Osteocyte (in vitro differentiated cells): ENCODE data around the gene ANKRD39. TPM values are rescaled to one million over a fixed set of nuclear protein-coding genes. Genes with fewer than 3 reads are reported as not detected.

Source experiments
- DNase-seq: peaks from one replicate; pipeline ENCODE4 v3.0.0; 2021; ENCODE audit warnings: mixed read lengths; ENCODE audit not compliant: unreplicated experiment; ENCODE audit errors: extremely low spot score
- H3K27ac Mint-ChIP-seq: one replicate; pipeline ENCODE4 v1.8.0; 2021; ENCODE audit warnings: mild to moderate bottlenecking, mixed read lengths; ENCODE audit not compliant: unreplicated experiment
- H3K27me3 Mint-ChIP-seq: one replicate; pipeline ENCODE4 v1.8.0; 2021; ENCODE audit warnings: mixed read lengths; ENCODE audit not compliant: unreplicated experiment
- H3K36me3 Mint-ChIP-seq: one replicate; pipeline ENCODE4 v1.8.0; 2021; ENCODE audit warnings: mixed read lengths; ENCODE audit not compliant: unreplicated experiment
- H3K4me1 Mint-ChIP-seq: one replicate; pipeline ENCODE4 v1.8.0; 2021; ENCODE audit warnings: mixed read lengths; ENCODE audit not compliant: unreplicated experiment
- H3K4me3 Mint-ChIP-seq: one replicate; pipeline ENCODE4 v1.8.0; 2021; ENCODE audit warnings: mild to moderate bottlenecking, moderate library complexity, mixed read lengths; ENCODE audit not compliant: unreplicated experiment
- H3K9me3 Mint-ChIP-seq: one replicate; pipeline ENCODE4 v1.8.0; 2021; ENCODE audit warnings: mixed read lengths; ENCODE audit not compliant: unreplicated experiment
- total RNA-seq: library from RNA; stranded (reverse); gene quantifications from 2 replicates; pipeline ENCODE4 v1.2.1, GENCODE V29; 2021
- TF ChIP-seq, protein P1 (sequence below): fragments of 200-600 bp; sonication (generic); IDR thresholded peaks from 2 replicates; pipeline ENCODE4 v1.5.0; 2021; ENCODE audit warnings: antibody characterized with exemption, mild to moderate bottlenecking, moderate library complexity

The ANKRD39 gene
- total RNA-seq, 1 donor from 2014 or later = 12.4 TPM

DNA sequence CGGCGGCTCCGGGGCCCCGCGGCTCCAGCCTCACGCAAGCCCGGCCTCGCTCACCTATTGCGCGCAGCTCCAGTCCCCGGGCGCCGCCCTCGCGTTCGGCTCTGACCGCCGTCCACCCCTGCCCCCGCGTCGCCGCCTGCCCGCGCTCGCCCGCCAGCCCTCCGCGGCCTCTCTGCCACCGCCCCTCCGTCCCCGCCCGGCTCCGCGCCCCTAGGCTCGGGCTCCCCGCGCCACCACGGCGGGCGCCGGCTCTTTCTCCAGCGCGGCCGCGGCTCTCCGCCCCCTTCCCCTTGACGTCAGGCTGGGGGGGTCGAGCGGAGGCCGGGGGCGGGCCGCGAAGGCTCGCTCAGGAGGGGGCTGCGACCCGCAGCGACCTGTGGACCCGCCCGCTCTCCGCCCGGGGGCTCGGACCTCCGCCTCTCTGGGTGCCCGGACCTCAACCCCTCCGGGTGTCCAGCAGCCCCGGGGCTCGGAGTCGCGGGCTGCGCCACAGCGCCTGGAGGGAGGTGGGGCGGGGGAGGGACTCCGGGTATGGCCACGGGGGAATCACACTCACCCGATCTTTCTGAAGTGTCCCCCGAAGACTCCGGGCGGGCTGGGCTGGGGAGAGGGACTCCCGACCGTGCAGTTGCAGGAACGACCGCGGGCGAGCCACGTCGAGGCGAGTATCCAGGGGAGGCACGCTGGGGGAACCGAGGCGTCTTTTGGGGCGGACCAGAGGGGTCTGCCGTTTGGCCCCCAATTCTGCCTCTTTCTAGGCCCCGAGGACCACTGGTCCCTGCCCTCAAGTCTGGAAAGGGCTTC, 12.2 kb upstream of the ANKRD39 start, which contains the start of gene SEMA4C:
TSS of gene SEMA4C (minus strand) at position 259 of the 804 bp plus-strand sequence. CDS start 2,194 bp downstream, outside the sequence.
- H3K36me3 Mint-ChIP-seq = peaks cover 8% of the 10 kb centered on the region
- H3K27me3 Mint-ChIP-seq = no peaks in the 10 kb centered on the region
- TF ChIP-seq, protein P1, sequence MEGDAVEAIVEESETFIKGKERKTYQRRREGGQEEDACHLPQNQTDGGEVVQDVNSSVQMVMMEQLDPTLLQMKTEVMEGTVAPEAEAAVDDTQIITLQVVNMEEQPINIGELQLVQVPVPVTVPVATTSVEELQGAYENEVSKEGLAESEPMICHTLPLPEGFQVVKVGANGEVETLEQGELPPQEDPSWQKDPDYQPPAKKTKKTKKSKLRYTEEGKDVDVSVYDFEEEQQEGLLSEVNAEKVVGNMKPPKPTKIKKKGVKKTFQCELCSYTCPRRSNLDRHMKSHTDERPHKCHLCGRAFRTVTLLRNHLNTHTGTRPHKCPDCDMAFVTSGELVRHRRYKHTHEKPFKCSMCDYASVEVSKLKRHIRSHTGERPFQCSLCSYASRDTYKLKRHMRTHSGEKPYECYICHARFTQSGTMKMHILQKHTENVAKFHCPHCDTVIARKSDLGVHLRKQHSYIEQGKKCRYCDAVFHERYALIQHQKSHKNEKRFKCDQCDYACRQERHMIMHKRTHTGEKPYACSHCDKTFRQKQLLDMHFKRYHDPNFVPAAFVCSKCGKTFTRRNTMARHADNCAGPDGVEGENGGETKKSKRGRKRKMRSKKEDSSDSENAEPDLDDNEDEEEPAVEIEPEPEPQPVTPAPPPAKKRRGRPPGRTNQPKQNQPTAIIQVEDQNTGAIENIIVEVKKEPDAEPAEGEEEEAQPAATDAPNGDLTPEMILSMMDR = no peak
- peak within 1 kb of the TSS; percentile 68 for H3K4me3 Mint-ChIP-seq
- no peaks in the 10 kb centered on the region for H3K9me3 Mint-ChIP-seq
- no peak within 1 kb of the TSS for H3K27ac Mint-ChIP-seq
- DNase-seq = no peak
- H3K4me1 Mint-ChIP-seq = peaks cover 28% of the 10 kb centered on the region

DNA sequence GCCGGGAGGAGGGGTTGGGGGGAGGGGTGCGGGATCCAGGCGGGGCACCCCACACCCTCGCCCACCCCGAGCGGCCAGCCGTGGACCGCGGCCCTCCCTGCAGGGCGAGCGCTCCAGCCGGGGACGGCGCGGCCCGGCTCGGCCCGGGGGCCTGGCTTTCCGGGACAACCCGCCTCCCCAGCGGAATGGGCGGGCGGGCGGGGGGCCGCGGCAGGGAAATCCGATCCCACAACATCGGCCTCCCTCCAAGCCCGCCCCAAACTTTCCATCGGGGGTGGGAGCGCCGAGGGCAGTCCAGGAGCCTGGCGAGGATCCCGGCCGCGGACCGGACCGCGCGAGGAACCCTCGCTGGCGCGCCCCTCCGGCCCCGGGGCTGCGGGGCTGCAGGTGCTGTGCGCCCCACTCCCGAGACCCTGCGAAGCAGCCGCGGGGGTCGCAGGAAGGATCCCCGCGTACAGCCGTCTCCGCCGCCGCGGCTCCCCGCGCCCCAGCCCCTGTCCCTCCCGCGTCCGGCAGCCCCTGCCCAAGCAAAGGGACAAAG, 11.5 kb upstream of the ANKRD39 start:
- peaks cover 27% of the 10 kb centered on the region for H3K4me1 Mint-ChIP-seq
- peaks cover 10% of the 10 kb centered on the region for H3K36me3 Mint-ChIP-seq
- no peaks in the 10 kb centered on the region for H3K9me3 Mint-ChIP-seq
- TF ChIP-seq, protein P1 = peak; percentile 43
- peak; percentile 88 for DNase-seq
- peak overlapping the region; percentile 59 for H3K4me3 Mint-ChIP-seq
- no peaks in the 10 kb centered on the region for H3K27me3 Mint-ChIP-seq
- H3K27ac Mint-ChIP-seq = no peak overlapping the region

DNA sequence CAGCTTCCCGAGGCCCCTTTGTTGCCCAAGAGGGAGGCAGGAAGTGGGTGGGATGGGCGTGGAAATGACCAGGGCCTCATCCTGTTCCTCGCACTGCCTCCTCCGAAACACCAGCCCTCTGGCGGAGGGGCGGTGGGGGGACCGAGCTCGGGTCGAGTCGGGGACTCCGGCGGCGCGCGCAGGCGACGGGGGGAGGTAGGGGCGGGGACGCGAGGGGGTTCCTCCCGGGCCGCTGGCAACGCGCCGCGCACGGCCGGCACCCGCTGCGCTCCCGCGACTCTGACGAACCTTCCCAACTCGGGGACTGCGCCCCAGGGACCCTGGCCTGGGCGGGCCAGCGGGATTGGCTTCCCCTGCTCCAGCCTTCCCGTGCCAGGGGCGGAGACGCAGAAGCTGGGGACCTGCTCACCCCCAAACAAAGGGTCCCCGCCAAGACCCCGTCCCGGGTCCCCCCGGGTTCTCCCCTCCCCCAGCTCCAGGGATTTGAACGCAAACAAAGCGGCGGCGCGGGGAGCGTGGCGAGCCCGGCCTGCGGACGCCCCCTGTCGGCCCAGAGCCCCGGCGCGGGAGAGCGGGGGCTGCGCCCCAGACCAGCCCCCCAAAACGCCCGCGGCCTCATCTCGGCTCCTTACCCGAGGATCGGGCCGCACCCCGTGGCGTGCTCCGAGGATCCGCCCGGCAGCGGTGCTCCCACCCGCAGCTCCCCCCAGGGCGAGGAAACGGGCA, 10.9 kb upstream of the ANKRD39 start:
- peak overlapping the region; percentile 86 for H3K4me3 Mint-ChIP-seq
- DNase-seq = peak; percentile 96
- peaks cover 10% of the 10 kb centered on the region for H3K36me3 Mint-ChIP-seq
- H3K4me1 Mint-ChIP-seq = peaks cover 25% of the 10 kb centered on the region
- TF ChIP-seq, protein P1 = peak; percentile 80
- no peaks in the 10 kb centered on the region for H3K27me3 Mint-ChIP-seq
- H3K27ac Mint-ChIP-seq = peak overlapping the region; percentile 90
- H3K9me3 Mint-ChIP-seq = no peaks in the 10 kb centered on the region

DNA sequence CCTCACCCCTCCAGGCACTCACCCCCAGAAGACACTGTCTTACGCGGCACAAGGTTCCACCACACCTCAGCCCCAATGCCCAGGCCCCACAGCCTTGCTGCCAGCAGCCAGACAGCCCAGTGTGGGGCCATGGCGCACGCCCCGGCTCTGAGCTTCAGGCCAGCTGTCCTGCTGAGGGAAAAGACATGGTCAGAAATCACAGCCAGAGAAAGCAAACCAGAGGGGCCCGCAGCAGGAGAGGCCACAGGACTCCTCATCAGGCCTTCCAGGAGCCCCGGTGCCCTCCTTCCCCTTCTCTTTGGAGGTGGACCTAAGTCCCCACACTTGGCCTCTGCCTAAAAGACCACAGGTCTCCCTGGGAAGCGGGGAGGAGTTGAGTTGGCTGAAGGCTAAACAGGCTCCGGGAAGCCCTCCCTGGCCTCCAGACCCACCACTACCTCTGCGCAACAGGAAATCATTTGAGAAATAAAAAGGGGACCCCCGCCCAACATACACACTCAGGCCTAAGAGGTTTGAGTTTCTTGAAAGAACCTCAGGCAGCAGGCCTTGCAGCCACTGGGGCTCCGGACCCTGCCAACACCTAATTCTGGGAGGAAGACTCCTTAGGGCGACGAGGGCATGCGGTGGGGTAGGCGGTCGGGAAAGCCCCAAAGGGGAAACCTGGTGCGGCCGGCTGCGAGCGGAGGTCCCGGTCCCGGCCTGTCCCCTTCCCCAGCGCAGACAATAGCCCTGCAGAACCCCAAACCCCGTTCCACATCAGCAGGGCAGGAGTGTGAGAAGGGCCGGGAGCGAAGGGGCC, 10.1 kb upstream of the ANKRD39 start:
- DNase-seq = no peak
- Mint-ChIP-seq H3K27me3 (no peaks in the 10 kb centered on the region), H3K9me3 (no peaks in the 10 kb centered on the region), H3K36me3 (peaks cover 14% of the 10 kb centered on the region), H3K4me1 (peaks cover 25% of the 10 kb centered on the region), H3K4me3 (peak overlapping the region; percentile 86), H3K27ac (peak overlapping the region; percentile 90)
- TF ChIP-seq, protein P1 = no peak
